NCI-H774 (cell line): ENCODE data around the gene ODAM.
"Not testable (repeated sequence)": the region's sequence is repeated elsewhere in the genome, so short reads cannot be mapped to it uniquely, and the experiment has no call there.

Experiments used
- DNase-seq: peaks from one replicate; lab custom pipeline; 2025; lab: John Stamatoyannopoulos, UW

Gene ODAM

GRCh38 chr4:70221818-70222217 is 26.3 kb downstream of the ODAM start:
- not testable (repeated sequence) for DNase-seq

- no peak for DNase-seq
These were observed 30.3 kb downstream of the ODAM start, which contains the start of gene FDCSP for GRCh38 chr4:70225824-70226223. TSS of gene FDCSP (plus strand) at chr4:70226124. CDS start at chr4:70231195, 5,071 bp downstream.

GRCh38 chr4:70236125-70236524 is 40.6 kb downstream of the ODAM start:
- DNase-seq, result no peak

GRCh38 chr4:70239131-70239883 is 43.8 kb downstream of the ODAM start:
- DNase-seq, result no peak

GRCh38 chr4:70239884-70240591 is 44.5 kb downstream of the ODAM start:
- no peak for DNase-seq

GRCh38 chr4:70242297-70242696 is 46.8 kb downstream of the ODAM start, which contains the start of gene CSN3:
TSS of gene CSN3 (plus strand) at chr4:70242597. CDS start at chr4:70244820, 2,223 bp downstream.
- DNase-seq, result not testable (repeated sequence)

- no peak for DNase-seq
These were observed 47.6 kb downstream of the ODAM start for GRCh38 chr4:70243091-70243490.

GRCh38 chr4:70251250-70251944 is 55.9 kb downstream of the ODAM start:
- DNase-seq, result no peak

- no peak for DNase-seq
These were observed 56.4 kb downstream of the ODAM start for GRCh38 chr4:70251945-70252277.
